AG04449 (cell line): ENCODE measurements around the gene SH3GL2.
"Not testable (repeated sequence)": the region's sequence is repeated elsewhere in the genome, so short reads cannot be mapped to it uniquely, and the experiment has no call there.

Experiments used
- CTCF ChIA-PET: fragments of 350-600 bp; formaldehyde crosslinking; extraction: SDS; loops from one replicate; lab custom pipeline; 2021; ENCODE audit warnings: antibody characterized with exemption; lab: Yijun Ruan, JAX
- POLR2A ChIA-PET: fragments of 400-600, 350-600 bp; formaldehyde crosslinking; extraction: SDS; loops from one replicate; lab custom pipeline; 2020; ENCODE audit warnings: antibody characterized with exemption, inconsistent platforms; lab: Yijun Ruan, JAX
- DNase-seq: peaks from one replicate; pipeline ENCODE4 v3.0.0-alpha.2; 2010; ENCODE audit warnings: low read depth, low spot score
- H3K4me3 ChIP-seq: 2 replicates; pipeline ENCODE4 v1.5.1; 2011; ENCODE audit warnings: low read depth, mild to moderate bottlenecking, control low read depth, low read length
- CTCF ChIP-seq: IDR thresholded peaks from one replicate; pipeline ENCODE4 v1.5.1; 2011; ENCODE audit warnings: mild to moderate bottlenecking, moderate library complexity, low read length, control low read depth, inconsistent platforms; ENCODE audit not compliant: insufficient read depth; ENCODE audit errors: missing control alignments

Gene SH3GL2

GRCh38 chr9:17761984-17762676 is 183.3 kb downstream of the SH3GL2 start:
- DNase-seq, result no peak
- TF ChIP-seq CTCF, result no peak
- ChIA-PET CTCF (interaction anchor here (0.9 kb wide), 1 partner anchor 40 kb away, joined by 3 read pairs; no protein-coding TSS in a partner anchor), POLR2A (no interaction called here)
- no peak overlapping the region for H3K4me3 ChIP-seq

GRCh38 chr9:17764306-17764705 is 185.4 kb downstream of the SH3GL2 start:
- CTCF ChIA-PET, result no interaction called here
- DNase-seq, result no peak
- POLR2A ChIA-PET, result no interaction called here
- no peak for TF ChIP-seq CTCF
- no peak overlapping the region for H3K4me3 ChIP-seq

GRCh38 chr9:17765131-17765530 is 186.3 kb downstream of the SH3GL2 start:
- DNase-seq, POLR2A ChIA-PET, CTCF ChIA-PET, H3K4me3 ChIP-seq: not testable (repeated sequence)

DNA sequence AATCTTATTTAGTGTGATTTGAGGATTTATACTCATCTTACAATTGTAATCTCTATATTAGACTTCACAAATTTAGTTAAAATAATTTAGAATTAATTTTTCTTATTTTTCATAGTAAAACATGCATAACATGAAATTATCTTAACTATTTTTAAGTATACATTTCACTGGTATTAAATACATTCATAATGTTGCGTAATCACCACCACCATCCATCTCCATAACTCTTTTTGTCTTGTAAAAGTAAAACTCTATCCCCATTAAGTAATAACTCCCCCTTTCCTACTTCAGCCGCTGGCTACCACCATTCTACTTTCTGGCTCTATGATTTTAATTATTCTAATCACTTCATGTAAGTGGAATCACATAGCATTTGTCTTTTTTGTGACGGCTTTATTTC is 193.4 kb downstream of the SH3GL2 start:
- DNase-seq, result no peak
- no peak overlapping the region for H3K4me3 ChIP-seq
- TF ChIP-seq CTCF, result no peak
- ChIA-PET POLR2A (no interaction called here), CTCF (no interaction called here)

DNA sequence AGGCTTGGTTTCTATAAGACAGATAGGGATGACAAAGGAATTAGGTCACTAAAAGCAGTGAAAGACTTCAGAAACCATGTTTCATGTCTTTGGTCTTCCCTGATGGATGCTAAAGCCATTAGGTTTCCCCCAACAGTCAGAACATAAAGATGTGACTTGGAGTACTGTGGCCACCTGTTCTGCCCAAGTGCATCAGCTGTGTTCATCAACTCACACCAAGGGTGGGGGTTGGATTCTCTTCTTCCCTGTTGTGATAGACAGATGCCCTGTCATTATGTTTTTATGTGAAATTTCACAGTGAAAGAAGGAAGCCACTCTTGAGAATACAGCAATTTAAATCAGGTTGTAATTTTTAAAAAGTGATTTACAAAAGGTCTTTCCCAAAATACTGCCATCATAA is 196.8 kb downstream of the SH3GL2 start:
- no peak overlapping the region for H3K4me3 ChIP-seq
- TF ChIP-seq CTCF, result no peak
- CTCF ChIA-PET, result no interaction called here
- POLR2A ChIA-PET, result no interaction called here
- no peak for DNase-seq

DNA sequence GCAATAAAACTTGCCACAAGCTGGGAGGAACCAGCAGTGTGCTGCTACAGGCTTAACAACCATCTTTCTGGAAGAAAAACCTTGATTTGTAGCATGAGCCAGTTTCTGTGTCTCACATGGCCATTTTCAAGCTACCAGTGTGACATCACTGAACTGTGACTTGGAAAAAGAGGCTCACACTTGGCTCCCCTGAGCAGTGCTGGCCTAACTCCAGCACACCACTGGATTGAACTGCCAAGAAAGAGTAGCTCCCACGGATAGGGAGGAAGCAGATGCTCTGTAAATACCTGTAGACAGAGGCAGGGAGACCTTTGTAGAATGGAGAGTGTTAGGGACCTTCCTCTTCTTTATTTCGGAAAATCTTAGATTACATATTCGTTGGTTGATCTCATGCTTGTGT is 197.9 kb downstream of the SH3GL2 start:
- CTCF ChIA-PET, result no interaction called here

More for the DNA sequence above, 197.9 kb downstream of the SH3GL2 start:
- POLR2A ChIA-PET, result no interaction called here
- no peak for DNase-seq
- no peak for TF ChIP-seq CTCF
- H3K4me3 ChIP-seq, result no peak overlapping the region
